ENCODE measurements around the gene MED29. TPM values are rescaled to one million over a fixed set of nuclear protein-coding genes. Genes with fewer than 3 reads are reported as not detected.
"Not testable (repeated sequence)": the region's sequence is repeated elsewhere in the genome, so short reads cannot be mapped to it uniquely, and the experiment has no call there.

MED29 gene
- total RNA-seq, 1 experiment from 2014 or later: 17.0 TPM

DNA sequence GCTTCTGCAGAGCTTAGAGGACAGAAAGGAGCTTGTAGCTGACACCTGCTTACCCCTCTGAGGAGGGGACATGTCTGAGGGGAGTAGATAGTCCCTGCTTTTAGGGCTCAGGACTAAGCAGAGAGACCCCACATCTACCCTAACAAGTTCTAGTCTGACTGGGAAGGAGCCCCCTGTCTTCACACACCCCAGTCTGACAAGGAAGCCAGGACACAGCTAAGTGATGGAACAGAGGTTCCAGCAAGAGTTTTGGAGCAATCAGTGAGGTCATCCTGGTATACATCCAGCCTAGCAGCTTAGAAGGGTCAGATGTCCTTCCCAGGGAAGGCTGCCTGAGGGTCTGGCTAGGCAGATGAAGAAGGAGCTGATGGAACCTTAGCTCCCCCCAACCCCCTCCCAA is 15.2 kb upstream of the MED29 start:
- Histone ChIP-seq H4K20me1 (ENCODE audit: low read length) (no peaks in the 10 kb centered on the region), H3K27ac (ENCODE audit: low read length) (no peak overlapping the region), H3K27me3 (ENCODE audit: low read length) (no peaks in the 10 kb centered on the region), H3F3A (ENCODE audit: low read length, unreplicated experiment) (no peaks in the 10 kb centered on the region), H2AFZ (ENCODE audit: low read length) (no peak overlapping the region), H3K4me1 (ENCODE audit: insufficient read depth, low read length) (no peaks in the 10 kb centered on the region), H3K9ac (ENCODE audit: low read length) (no peak overlapping the region), H3K9me3 (ENCODE audit: low read length) (no peaks in the 10 kb centered on the region), H3K79me2 (ENCODE audit: low read length) (no peaks in the 10 kb centered on the region), H3K9me2 (replicated peaks; ENCODE audit: low read length) (no peaks in the 10 kb centered on the region), H3K4me2 (ENCODE audit: low read length) (no peak overlapping the region), H3K36me3 (ENCODE audit: low read depth, low read length) (no peaks in the 10 kb centered on the region; the same call in 1 of the 2 replicates), H3K4me3 (ENCODE audit: low read length) (no peak overlapping the region)
- TF ChIP-seq EZH2phosphoT487 (IDR thresholded peaks at IDR 0.05; ENCODE audit: borderline replicate concordance, low read length) (no peak), EZH2 (IDR thresholded peaks at IDR 0.05; ENCODE audit: low read length, unreplicated experiment) (no peak)
- POLR2A ChIA-PET (ENCODE audit: unreplicated experiment): no interaction called here
- no TSS peak for BruUV-seq (replicated peaks)
- ATAC-seq (no peak), DNase-seq (no peak)
- CTCF ChIA-PET: interaction anchor here (0.7 kb wide), 1 partner anchor 190 kb away, joined by 3 read pairs; no protein-coding TSS in a partner anchor
- intact Hi-C loops (cut with micrococcal nuclease): no loop called here

DNA sequence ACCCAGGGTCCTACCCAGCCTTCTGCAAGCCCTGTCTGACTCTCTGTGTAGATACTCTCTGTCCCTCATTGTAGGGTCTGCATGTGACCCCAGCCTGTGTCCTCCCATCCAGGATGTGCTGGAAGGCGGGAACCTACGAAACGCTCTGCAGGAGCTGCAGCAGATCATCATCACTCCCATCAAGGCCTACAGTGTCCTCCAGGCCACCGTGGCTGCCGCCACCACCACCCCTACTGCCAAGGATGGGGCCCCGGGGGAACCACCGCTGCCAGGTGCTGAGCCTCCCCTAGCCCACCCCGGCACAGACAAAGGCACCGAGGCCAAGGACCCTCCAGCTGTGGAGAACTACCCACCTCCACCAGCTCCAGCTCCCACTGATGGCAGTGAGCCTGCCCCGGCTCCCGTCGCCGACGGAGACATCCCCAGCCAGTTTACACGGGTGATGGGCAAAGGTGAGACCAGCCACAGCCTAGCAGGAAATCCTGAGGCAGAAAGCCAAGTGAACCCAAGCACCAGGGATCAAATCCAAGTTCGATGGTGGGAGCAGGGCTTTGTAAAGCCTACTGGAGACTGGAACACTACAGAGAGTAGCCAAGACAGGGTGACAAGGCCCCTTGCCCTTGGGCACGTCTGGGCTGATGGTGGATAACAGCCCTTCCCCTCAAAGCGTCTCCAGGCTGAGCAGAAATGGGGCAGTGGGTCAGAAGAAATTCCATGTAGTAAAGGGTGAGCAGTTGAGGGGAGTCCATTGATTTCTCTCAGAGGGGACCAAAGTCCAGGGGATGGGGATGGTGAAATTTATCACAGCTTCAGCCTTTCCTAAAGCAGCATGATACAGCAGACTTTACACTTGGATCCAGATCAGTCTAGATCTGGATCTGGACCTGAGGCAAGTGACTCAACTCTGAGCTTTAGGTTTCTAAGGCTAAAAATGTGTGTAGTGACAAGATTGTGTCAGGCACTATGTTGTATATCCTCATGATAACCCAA is 13.5 kb upstream of the MED29 start:
- H3K9me3 ChIP-seq (ENCODE audit: low read length): no peaks in the 10 kb centered on the region
- ChIA-PET CTCF (no interaction called here), POLR2A (ENCODE audit: unreplicated experiment) (no interaction called here)
- H3K4me3 ChIP-seq (ENCODE audit: low read length): no peak overlapping the region
- no TSS peak for BruUV-seq (replicated peaks)
- no peak for DNase-seq
- no peaks in the 10 kb centered on the region for H3K79me2 ChIP-seq (ENCODE audit: low read length)
- no peaks in the 10 kb centered on the region for H4K20me1 ChIP-seq (ENCODE audit: low read length)
- no peak for ATAC-seq
- no peaks in the 10 kb centered on the region for H3K9me2 ChIP-seq (replicated peaks; ENCODE audit: low read length)
- H3K27me3 ChIP-seq (ENCODE audit: low read length): no peaks in the 10 kb centered on the region
- H3K4me2 ChIP-seq (ENCODE audit: low read length): no peak overlapping the region
- H3K27ac ChIP-seq (ENCODE audit: low read length): no peak overlapping the region
- H3K9ac ChIP-seq (ENCODE audit: low read length): no peak overlapping the region
- H2AFZ ChIP-seq (ENCODE audit: low read length): no peak overlapping the region
- intact Hi-C loops (cut with micrococcal nuclease): no loop called here
- no peaks in the 10 kb centered on the region for H3K4me1 ChIP-seq (ENCODE audit: insufficient read depth, low read length)
- H3K36me3 ChIP-seq (ENCODE audit: low read depth, low read length): no peaks in the 10 kb centered on the region; the same call in 1 of the 2 replicates
- H3F3A ChIP-seq (ENCODE audit: low read length, unreplicated experiment): no peaks in the 10 kb centered on the region
- TF ChIP-seq EZH2 (IDR thresholded peaks at IDR 0.05; ENCODE audit: low read length, unreplicated experiment): no peak
- TF ChIP-seq, protein P1, sequence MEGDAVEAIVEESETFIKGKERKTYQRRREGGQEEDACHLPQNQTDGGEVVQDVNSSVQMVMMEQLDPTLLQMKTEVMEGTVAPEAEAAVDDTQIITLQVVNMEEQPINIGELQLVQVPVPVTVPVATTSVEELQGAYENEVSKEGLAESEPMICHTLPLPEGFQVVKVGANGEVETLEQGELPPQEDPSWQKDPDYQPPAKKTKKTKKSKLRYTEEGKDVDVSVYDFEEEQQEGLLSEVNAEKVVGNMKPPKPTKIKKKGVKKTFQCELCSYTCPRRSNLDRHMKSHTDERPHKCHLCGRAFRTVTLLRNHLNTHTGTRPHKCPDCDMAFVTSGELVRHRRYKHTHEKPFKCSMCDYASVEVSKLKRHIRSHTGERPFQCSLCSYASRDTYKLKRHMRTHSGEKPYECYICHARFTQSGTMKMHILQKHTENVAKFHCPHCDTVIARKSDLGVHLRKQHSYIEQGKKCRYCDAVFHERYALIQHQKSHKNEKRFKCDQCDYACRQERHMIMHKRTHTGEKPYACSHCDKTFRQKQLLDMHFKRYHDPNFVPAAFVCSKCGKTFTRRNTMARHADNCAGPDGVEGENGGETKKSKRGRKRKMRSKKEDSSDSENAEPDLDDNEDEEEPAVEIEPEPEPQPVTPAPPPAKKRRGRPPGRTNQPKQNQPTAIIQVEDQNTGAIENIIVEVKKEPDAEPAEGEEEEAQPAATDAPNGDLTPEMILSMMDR (conservative IDR thresholded peaks at IDR 0.05; ENCODE audit: low read depth, low read length): no peak

DNA sequence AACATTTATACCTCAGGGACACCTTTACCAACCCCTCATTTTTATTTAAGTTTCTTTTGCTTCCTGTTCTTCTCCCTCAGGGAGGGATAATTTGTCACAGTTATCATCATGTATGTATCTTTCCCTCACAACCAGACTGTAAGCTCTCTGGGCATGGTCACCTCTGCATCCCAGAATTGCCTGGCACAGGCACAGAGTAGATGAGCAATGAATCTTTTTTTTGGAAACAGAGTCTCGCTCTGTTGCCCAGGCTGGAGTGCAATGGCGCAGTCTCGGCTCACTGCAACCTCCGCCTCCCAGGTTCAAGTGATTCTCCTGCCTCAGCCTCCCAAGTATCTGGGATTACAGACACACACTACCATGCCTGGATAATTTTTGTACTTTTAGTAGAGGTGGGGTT is 11.8 kb upstream of the MED29 start:
- intact Hi-C loops (cut with micrococcal nuclease); H3K4me2 ChIP-seq (ENCODE audit: low read length); H3K36me3 ChIP-seq (ENCODE audit: low read depth, low read length); CTCF ChIA-PET; H3K27me3 ChIP-seq (ENCODE audit: low read length); H3K79me2 ChIP-seq (ENCODE audit: low read length); H3K9me2 ChIP-seq (replicated peaks; ENCODE audit: low read length); DNase-seq; H3K9me3 ChIP-seq (ENCODE audit: low read length); H2AFZ ChIP-seq (ENCODE audit: low read length); H3K4me1 ChIP-seq (ENCODE audit: insufficient read depth, low read length); BruUV-seq (replicated peaks); POLR2A ChIA-PET (ENCODE audit: unreplicated experiment); H3K4me3 ChIP-seq (ENCODE audit: low read length); H3F3A ChIP-seq (ENCODE audit: low read length, unreplicated experiment); H3K27ac ChIP-seq (ENCODE audit: low read length); H3K9ac ChIP-seq (ENCODE audit: low read length); H4K20me1 ChIP-seq (ENCODE audit: low read length); ATAC-seq: not testable (repeated sequence)

Data from PC-3 (cell line).